Brain microvascular endothelial cell (primary cell): ENCODE results near the gene ASCC3.
"Not testable (repeated sequence)": the region's sequence is repeated elsewhere in the genome, so short reads cannot be mapped to it uniquely, and the experiment has no call there.

Experiments
- DNase-seq: peaks from one replicate; pipeline ENCODE4 v3.0.0-alpha.2; 2020
- H3K27ac ChIP-seq: fragments of 250-450 bp; sonication (Bioruptor Pico); 2 replicates; pipeline ENCODE4 v1.5.1; 2020; ENCODE audit warnings: mild to moderate bottlenecking, moderate library complexity
- H3K27me3 ChIP-seq: fragments of 250-450 bp; sonication (Bioruptor Pico); replicated peaks from 2 replicates; pipeline ENCODE4 v1.5.1; 2020; ENCODE audit warnings: mild to moderate bottlenecking
- H3K36me3 ChIP-seq: fragments of 250-450 bp; sonication (Bioruptor Pico); replicated peaks from 2 replicates; pipeline ENCODE4 v1.5.1; 2020; ENCODE audit warnings: mild to moderate bottlenecking
- H3K4me3 ChIP-seq: 2 replicates; pipeline ENCODE4 v1.5.1; 2011; ENCODE audit warnings: low read depth, mild to moderate bottlenecking, control low read depth, low read length, moderate library complexity
- in situ Hi-C: cut with HindIII; loops from 2 replicates; pipeline ENCODE4 v1.10.0; 2017; ENCODE audit warnings: low sequenced_read_pairs, low pct_ligation_motif_present
- TF ChIP-seq, protein P1 (sequence below): IDR thresholded peaks from 2 replicates; pipeline ENCODE4 v1.5.1; 2011; ENCODE audit warnings: low read depth, mild to moderate bottlenecking, moderate library complexity, low read length, control low read depth, inconsistent platforms; ENCODE audit errors: missing control alignments

ASCC3 gene

DNA sequence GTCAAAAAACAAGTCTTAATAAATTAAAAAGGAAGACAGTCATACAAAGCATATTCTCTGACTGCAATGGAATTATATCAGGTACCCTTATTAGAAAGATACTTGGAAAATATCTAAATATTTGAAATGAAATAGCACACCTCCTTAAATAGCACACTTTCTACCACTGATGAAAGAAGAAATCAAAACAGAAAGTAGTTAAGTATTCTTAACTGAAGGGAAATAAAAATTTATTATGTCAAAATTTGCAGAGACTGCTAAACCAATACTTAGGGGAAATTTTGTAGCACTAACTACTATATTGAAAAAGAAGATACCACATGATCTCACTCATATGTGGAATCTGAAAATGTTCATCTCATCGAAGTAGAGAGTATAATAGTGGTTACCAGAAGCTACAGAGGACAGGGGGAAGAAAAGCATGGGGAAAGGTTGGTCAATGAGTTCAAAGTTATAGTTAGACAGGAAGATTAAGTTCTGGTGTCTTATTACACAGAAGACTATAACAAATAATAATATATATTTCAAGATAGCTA, 112.2 kb downstream of the ASCC3 start:
- no peak for DNase-seq
- Histone ChIP-seq H3K27ac (no peak overlapping the region), H3K36me3 (peaks cover 12% of the 10 kb centered on the region), H3K4me3 (no peak overlapping the region), H3K27me3 (no peaks in the 10 kb centered on the region)
- in situ Hi-C loops = no loop called here
- TF ChIP-seq, protein P1, sequence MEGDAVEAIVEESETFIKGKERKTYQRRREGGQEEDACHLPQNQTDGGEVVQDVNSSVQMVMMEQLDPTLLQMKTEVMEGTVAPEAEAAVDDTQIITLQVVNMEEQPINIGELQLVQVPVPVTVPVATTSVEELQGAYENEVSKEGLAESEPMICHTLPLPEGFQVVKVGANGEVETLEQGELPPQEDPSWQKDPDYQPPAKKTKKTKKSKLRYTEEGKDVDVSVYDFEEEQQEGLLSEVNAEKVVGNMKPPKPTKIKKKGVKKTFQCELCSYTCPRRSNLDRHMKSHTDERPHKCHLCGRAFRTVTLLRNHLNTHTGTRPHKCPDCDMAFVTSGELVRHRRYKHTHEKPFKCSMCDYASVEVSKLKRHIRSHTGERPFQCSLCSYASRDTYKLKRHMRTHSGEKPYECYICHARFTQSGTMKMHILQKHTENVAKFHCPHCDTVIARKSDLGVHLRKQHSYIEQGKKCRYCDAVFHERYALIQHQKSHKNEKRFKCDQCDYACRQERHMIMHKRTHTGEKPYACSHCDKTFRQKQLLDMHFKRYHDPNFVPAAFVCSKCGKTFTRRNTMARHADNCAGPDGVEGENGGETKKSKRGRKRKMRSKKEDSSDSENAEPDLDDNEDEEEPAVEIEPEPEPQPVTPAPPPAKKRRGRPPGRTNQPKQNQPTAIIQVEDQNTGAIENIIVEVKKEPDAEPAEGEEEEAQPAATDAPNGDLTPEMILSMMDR = no peak

DNA sequence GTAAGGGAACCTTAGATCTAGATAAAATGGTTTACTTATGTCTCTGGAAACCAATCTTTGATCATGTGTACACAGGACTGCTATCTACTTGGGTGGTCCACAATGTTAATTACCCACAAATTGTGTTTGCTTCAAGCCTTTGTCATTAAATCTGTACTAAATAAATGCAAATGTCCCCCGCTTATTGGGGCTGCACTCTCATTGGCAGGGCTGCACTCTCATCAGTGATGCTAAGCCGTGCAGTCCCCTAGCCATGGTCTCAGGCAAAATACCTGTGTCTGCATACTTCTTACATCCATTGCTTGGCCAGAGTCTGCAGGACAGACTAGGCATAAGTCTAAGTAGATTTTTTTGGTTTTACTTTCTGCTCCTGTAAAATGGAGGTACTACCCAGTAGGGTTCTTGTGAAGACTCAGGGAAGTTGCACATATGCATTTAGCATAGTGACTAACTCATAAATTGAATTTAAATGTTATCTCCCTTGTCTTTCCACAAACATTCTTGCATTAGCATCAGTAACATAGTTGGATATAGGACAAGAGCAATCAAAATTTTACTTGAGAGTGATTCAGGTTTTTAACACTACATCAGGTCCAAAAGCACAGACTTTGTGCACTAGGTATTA, 117.4 kb downstream of the ASCC3 start:
- Histone ChIP-seq H3K4me3 (no peak overlapping the region), H3K27me3 (no peaks in the 10 kb centered on the region), H3K36me3 (peaks cover 19% of the 10 kb centered on the region), H3K27ac (no peak overlapping the region)
- DNase-seq = no peak
- TF ChIP-seq, protein P1 = no peak
- in situ Hi-C loops = no loop called here

DNA sequence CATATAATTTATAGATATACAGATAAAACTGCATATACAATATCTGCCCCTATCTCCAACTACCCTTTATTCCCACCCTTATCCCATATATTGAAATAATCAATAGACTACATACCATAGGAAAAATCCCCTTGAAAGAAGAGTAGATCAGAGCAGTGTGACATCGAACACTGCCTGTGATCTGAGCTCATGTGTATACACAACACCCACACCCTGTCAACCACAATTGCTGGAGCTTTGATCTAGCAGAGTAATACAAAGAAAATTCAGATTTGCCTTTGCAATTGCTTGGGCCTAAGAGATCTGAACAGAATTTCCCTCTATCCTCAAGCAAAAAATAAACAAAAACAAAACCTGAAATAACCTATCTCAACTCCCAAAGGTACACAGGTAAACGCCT, 119.3 kb downstream of the ASCC3 start:
- no peak for DNase-seq
- in situ Hi-C loops = no loop called here
- Histone ChIP-seq H3K27me3 (no peaks in the 10 kb centered on the region), H3K27ac (no peak overlapping the region), H3K4me3 (no peak overlapping the region), H3K36me3 (peaks cover 23% of the 10 kb centered on the region)
- TF ChIP-seq, protein P1 = no peak

DNA sequence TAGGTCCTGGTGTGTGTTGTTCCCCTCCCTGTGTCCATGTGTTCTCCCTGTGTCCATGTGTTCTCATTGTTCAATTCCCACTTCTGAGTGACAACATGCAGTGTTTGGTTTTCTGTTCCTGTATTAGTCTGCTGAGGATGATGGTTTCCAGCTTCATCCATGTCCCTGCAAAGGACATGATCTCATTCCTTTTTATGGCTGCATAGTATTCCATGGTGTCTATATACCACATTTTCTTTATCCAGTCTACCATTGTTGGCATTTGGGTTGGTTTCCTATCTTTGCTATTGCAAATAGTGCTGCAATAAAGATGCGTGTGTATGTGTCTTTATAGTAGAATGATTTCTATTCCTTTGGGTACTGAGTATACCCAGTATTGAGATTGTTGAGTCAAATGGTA, 122.7 kb downstream of the ASCC3 start:
- H3K36me3 ChIP-seq, H3K27me3 ChIP-seq, H3K27ac ChIP-seq, DNase-seq, in situ Hi-C loops, H3K4me3 ChIP-seq: not testable (repeated sequence)

DNA sequence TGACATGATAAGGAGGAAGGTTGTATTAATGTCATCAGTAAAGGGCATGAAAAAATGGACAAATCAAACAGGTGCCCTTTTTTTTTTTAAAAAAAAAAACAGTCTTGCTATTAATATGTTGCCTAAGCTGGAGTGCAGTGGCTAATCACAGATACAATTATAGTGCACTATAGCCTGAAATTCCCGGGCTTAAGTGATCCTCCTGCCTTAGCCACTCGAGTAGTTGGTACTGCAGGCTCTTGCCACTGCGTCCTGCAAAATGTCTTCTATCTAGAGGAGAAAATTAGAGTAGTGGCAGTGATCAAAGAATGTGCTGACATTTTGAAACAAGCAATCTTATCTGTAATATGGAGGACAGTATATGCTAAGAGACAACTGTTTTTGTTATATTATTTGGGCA, 127.7 kb downstream of the ASCC3 start:
- no peak for DNase-seq
- in situ Hi-C loops = no loop called here

DNA sequence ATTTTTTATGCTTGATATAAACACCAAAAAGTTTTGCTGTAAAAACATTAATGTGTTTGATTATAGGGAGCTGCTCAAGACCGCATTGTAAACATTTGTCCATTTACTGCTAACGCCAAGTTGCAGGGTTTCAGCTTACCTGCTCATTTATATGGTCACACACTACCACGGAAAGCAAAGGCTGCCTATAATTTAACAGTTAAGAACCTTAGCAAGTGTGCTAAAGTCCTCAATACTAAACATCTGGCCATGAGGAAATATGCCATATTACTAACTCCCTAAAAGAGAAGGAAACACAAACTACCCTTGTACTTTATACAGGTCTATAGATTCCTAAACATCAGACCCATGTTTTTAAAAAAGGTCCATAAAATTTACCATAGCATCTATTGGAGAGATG, 129.5 kb downstream of the ASCC3 start:
- H3K36me3 ChIP-seq = no peaks in the 10 kb centered on the region
- H3K27me3 ChIP-seq = no peaks in the 10 kb centered on the region
- in situ Hi-C loops = no loop called here
- H3K27ac ChIP-seq = no peak overlapping the region
- TF ChIP-seq, protein P1 = no peak
- H3K4me3 ChIP-seq = no peak overlapping the region
- no peak for DNase-seq

More for the DNA sequence above, 127.7 kb downstream of the ASCC3 start:
- H3K4me3 ChIP-seq = no peak overlapping the region
- TF ChIP-seq, protein P1 = no peak
- H3K36me3 ChIP-seq = peaks cover under 1% of the 10 kb centered on the region
- no peak overlapping the region for H3K27ac ChIP-seq
- no peaks in the 10 kb centered on the region for H3K27me3 ChIP-seq
